ENCODE measurements around the gene ZNF556. TPM values are rescaled to one million over a fixed set of nuclear protein-coding genes. Genes with fewer than 3 reads are reported as not detected.

Gene ZNF556
- polyA plus RNA-seq, 1 experiment, result not detected

GRCh38 chr19:2823646-2824045 is 43.5 kb upstream of the ZNF556 start:
- CTCF ChIA-PET, result no interaction called here
- Histone ChIP-seq H3K27me3 (ENCODE audit: control insufficient read depth, insufficient read depth, low read length) (no peaks in the 10 kb centered on the region), H3K4me3 (ENCODE audit: low read depth, low read length) (no peak overlapping the region)

DNA sequence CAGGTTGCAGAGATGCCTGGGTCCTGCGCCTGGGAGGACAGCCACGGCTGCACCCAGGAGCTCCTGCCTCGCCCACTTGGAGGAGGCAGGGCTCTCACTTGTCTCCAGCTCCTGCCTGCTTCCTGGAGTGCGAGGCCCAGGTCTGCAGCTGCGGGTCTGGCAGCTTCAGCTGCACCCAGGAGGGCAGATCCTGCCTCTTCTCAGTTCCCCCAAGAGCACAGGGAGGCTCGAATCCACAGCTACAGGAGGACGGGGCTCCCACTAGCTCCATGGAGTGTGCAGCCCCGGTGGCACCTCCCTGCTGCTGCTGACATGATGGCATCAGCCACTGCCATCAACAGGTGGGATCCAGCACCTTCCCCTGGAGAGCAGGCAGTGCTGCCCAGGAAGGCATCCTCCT is 43.0 kb upstream of the ZNF556 start:
- H3K27ac ChIP-seq (ENCODE audit: low read depth, low read length), result no peak overlapping the region
- peaks cover 32% of the 10 kb centered on the region for H3K9me3 ChIP-seq (ENCODE audit: control insufficient read depth, insufficient read depth, low read length)
- TF ChIP-seq CTCF (IDR thresholded peaks at IDR 0.05; ENCODE audit: low read depth, low read length), result no peak
- CTCF ChIA-PET, result no interaction called here
- H3K4me3 ChIP-seq (ENCODE audit: low read depth, low read length), result no peak overlapping the region
- no peaks in the 10 kb centered on the region for H3K27me3 ChIP-seq (ENCODE audit: control insufficient read depth, insufficient read depth, low read length)
- POLR2A ChIA-PET, result no interaction called here
- no peak for DNase-seq (ENCODE audit: low read depth, low spot score)

More at GRCh38 chr19:2823646-2824045, 43.5 kb upstream of the ZNF556 start:
- Histone ChIP-seq H3K27ac (ENCODE audit: low read depth, low read length) (no peak overlapping the region), H3K9me3 (ENCODE audit: control insufficient read depth, insufficient read depth, low read length) (peaks cover 27% of the 10 kb centered on the region)
- TF ChIP-seq CTCF (IDR thresholded peaks at IDR 0.05; ENCODE audit: low read depth, low read length), result no peak
- POLR2A ChIA-PET, result no interaction called here
- no peak for DNase-seq (ENCODE audit: low read depth, low spot score)

DNA sequence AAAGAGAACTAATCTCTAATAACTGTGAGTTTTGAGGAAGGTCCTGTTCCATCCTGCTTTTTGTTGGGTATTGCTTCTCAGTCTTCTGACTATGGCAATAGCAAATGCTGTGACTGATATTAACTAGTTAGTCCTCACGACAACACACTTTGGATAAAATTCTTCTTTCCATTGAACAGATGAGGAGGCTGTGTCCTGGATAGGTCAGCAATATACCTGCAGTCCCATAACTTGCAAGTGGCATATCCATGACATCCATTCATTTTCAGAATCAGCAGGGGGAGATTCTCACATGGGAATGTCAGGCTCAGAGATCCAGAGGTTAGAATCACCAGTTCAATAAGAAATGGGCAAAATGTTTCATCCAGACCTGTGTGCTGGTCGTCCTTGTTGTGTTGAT is 40.1 kb upstream of the ZNF556 start:
- no peak overlapping the region for H3K4me3 ChIP-seq (ENCODE audit: low read depth, low read length)
- POLR2A ChIA-PET, result no interaction called here
- peaks cover 58% of the 10 kb centered on the region for H3K9me3 ChIP-seq (ENCODE audit: control insufficient read depth, insufficient read depth, low read length)
- CTCF ChIA-PET, result no interaction called here
- no peak for DNase-seq (ENCODE audit: low read depth, low spot score)
- TF ChIP-seq CTCF (IDR thresholded peaks at IDR 0.05; ENCODE audit: low read depth, low read length), result no peak
- H3K27me3 ChIP-seq (ENCODE audit: control insufficient read depth, insufficient read depth, low read length), result no peaks in the 10 kb centered on the region
- H3K27ac ChIP-seq (ENCODE audit: low read depth, low read length), result no peak overlapping the region

GRCh38 chr19:2827840-2828489 is 39.2 kb upstream of the ZNF556 start:
- no peak overlapping the region for H3K27ac ChIP-seq (ENCODE audit: low read depth, low read length)
- no peak overlapping the region for H3K4me3 ChIP-seq (ENCODE audit: low read depth, low read length)
- DNase-seq (ENCODE audit: low read depth, low spot score), result no peak
- POLR2A ChIA-PET, result no interaction called here
- H3K27me3 ChIP-seq (ENCODE audit: control insufficient read depth, insufficient read depth, low read length), result no peaks in the 10 kb centered on the region
- peaks cover 67% of the 10 kb centered on the region for H3K9me3 ChIP-seq (ENCODE audit: control insufficient read depth, insufficient read depth, low read length)
- no peak for TF ChIP-seq CTCF (IDR thresholded peaks at IDR 0.05; ENCODE audit: low read depth, low read length)
- CTCF ChIA-PET, result no interaction called here

DNA sequence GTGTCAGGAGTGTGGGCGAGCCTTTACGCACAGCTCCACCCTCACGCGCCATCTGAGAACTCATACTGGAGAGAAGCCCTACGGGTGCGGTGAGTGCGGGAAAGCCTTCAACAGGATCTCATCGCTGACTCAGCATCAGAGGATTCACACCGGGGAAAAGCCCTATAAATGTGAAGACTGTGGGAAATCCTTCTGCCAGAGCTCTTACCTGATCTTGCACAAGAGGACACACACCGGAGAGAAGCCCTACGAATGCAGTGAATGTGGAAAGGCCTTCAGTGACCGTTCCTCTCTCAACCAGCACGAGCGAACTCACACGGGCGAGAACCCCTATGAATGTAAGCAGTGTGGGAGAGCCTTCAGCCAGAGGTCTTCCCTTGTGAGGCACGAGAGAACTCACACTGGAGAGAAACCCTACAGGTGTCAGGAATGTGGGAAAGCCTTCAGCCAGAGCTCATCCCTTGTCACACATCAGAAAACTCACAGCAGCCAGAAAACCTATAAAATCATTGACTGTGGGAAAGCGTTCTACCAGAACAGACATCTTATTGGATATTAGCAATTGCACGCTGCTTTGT is 32.8 kb upstream of the ZNF556 start:
- no peaks in the 10 kb centered on the region for H3K27me3 ChIP-seq (ENCODE audit: control insufficient read depth, insufficient read depth, low read length)
- ChIA-PET POLR2A (no interaction called here), CTCF (interaction anchor here (1.9 kb wide), 1 partner anchor 15 kb away, joined by 6 read pairs; no protein-coding TSS in a partner anchor)
- no peak overlapping the region for H3K27ac ChIP-seq (ENCODE audit: low read depth, low read length)
- H3K4me3 ChIP-seq (ENCODE audit: low read depth, low read length), result no peak overlapping the region
- no peak for DNase-seq (ENCODE audit: low read depth, low spot score)
- H3K9me3 ChIP-seq (ENCODE audit: control insufficient read depth, insufficient read depth, low read length), result peaks cover 88% of the 10 kb centered on the region
- TF ChIP-seq CTCF (IDR thresholded peaks at IDR 0.05; ENCODE audit: low read depth, low read length), result no peak

Data from AG04450 (cell line).